DMS79 (cell line): ENCODE data around the gene EID1.
"Not testable (repeated sequence)": the region's sequence is repeated elsewhere in the genome, so short reads cannot be mapped to it uniquely, and the experiment has no call there.

Experiments used
- DNase-seq: peaks from one replicate; lab custom pipeline; 2025; lab: John Stamatoyannopoulos, UW

The EID1 gene

GRCh38 chr15:48869966-48870365 lies 8.0 kb upstream of the EID1 start:
- no peak for DNase-seq

- DNase-seq: no peak
Measured at GRCh38 chr15:48871542-48871941, 6.4 kb upstream of the EID1 start.

DNA sequence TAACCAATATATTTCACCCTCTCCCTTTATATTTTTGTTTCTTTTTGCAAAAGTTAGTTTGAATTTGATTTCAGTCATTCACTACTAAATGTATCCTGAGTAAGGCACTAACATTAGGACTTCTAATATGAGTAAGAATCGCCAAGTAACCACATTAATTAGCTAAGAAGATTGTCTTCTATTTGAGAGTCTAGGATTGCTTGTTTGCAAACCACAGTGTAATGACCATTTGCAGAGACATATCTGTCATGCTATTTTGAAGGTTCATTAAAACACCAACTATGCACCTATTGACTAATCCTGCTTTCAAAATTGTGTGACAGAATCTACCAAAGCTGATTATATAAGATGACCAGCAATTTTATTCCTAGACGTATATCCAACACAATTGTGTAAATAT lies 5.3 kb upstream of the EID1 start:
- DNase-seq: no peak

- no peak for DNase-seq
Measured at GRCh38 chr15:48875241-48875960, 2.5 kb upstream of the EID1 start.

DNA sequence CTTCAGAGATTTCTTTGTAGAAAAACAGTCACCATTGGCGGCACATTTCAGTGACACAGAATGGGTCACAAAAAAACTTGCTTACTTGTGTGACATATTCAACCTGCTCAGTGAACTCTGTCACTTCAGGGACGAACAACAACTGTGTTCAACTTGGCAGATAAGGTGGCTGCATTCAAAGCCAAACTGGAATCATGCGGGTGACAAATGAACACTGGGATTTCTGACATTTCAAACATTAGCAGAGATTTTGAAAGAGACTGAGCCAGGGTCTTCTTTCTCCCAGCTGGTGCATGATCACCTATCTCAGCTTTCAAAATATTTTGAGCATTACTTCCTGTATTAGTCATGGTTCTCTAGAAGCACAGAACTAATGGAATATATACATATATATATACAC lies 1.9 kb upstream of the EID1 start:
- DNase-seq: no peak

GRCh38 chr15:48880070-48880634 lies 2.2 kb downstream of the EID1 start:
- no peak for DNase-seq

DNA sequence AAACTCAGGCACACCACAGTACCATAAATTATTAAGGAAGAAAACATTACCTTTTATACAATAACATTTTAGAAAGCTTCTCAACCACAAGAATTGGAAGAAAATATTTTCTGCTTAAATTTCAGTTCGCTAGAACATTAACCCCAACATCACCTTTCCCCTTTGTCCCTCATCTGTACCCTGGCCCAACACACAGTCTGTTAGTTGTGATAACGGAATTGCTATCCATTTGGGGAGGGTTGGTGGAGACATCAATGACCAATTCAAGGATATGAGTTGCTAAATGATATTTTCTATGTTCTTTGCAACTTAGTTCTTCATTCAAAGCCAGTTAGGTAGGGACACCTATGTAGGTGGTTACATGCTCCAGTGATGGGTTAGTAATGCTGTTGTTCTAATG lies 5.8 kb downstream of the EID1 start:
- no peak for DNase-seq

DNA sequence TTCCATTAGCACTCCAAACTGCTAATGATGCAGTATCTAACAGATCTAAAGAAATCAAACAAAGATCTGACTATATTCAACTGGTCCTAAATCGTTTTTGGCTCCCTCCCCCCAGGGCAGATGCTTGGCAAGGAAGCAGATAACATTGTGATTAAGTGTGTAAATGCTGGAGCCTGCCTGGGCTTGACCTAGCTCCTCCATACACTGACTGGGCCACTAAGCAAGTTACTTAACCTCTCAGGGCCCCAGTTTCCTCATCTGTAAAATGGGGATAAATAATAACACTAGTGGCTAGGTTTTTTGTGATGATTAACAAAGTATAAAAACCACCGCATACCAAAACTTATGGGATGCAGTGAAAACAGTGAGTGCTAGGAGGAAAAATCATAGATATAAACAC lies 9.2 kb downstream of the EID1 start:
- DNase-seq: no peak

DNA sequence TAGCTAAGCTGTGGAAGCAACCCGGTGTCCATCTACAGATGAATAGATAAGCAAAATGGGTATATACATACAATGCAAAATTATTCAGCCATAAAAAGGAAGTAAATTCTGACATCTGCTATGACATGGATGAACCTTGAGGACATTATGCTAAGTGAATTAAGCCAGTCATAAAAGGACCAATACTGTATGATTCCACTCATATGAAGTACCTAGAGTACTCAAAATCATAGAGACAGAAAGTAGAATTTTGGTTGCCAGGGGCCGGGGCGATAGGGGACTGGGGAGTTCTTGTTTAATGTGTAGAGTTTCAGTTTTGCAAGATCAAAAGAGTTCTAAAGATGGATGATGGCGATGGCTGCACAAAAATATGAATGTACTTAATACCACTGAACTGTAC lies 10.3 kb downstream of the EID1 start:
- DNase-seq: no peak

DNA sequence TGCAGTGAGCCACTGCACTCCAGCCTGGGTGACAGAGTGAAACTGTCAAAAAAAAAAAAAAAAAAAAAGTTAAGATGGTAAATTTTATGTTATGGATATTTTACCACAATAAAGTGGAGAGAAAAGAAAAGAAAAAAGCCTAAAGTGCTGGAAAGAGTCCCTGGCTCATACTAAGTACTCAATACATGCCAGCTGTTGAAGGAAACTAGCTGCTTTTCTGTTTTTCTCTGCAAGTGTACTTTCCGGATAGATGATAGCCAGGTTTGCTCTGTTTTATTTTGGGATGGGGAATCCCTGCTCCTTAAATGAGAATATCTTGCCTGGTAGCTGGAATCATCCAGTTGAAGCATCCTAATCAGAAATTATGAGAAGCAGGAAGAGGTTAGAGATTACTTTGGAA lies 10.9 kb downstream of the EID1 start:
- no peak for DNase-seq

- no peak for DNase-seq
Measured at GRCh38 chr15:48889925-48890324, 12.0 kb downstream of the EID1 start.

- no peak for DNase-seq
Measured at GRCh38 chr15:48890375-48890972, 12.5 kb downstream of the EID1 start.

GRCh38 chr15:48891232-48891765 lies 13.4 kb downstream of the EID1 start:
- DNase-seq: no peak

DNA sequence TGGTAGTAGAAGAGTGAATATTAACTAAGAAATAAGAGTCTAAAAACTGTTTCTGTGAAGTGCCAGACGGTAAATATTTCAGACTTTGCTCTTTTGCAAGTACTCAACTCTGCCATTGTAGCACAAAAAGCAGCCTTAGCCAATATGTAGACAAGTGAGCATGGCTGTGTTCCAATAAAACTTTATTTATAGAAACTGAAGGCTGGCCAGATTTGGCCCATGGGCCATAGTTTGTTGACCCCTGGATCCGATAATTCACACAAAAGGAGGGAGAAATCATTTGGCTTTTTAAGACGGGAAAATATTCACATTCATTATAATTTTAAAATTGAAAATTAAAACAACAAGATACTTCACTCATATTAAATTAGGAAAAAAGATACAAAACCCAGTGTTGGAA lies 15.4 kb downstream of the EID1 start:
- no peak for DNase-seq

DNA sequence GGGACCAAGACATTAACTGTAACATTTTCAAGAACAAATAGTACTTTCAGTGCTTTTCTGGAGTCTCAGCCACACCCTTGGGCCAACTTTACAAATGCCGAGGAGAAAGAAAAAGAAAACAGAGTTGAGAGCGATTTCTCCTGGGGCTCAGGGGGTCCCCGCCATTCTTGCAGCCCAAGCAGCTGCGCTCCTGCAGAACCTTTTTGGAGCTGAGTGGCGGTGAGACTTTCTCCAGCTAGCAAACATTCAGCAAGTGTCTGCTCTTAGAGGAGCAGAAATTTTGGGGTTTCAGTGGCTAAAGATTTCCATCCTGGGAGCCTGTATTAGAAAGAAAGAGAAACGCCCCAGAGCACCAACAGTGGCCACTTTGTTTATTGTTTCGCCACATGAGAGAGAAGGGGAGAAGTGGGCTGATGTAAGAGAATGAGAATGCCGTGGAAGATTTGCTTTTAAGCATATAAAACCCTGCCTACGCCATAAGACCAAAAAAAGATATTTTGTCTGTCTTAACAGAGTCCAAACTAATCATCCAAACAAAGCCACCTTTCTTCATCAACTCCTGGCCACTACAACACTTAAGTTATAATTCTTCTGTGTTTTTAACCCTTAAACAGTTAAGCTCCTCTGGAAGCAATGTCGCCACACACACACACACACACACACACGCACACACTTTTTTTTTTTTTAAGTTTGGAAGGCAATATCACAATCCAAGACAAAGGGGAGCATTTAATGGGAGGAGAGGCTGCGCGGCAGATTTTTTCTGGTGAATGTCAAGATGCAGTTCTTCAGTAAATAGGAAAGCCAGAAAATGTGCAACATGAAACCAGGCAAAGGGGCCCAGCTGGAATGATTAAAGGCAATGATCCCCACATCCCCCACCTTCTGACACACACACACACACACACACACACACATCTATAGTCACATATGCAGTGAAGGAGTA lies 19.2 kb downstream of the EID1 start:
- no peak for DNase-seq

DNA sequence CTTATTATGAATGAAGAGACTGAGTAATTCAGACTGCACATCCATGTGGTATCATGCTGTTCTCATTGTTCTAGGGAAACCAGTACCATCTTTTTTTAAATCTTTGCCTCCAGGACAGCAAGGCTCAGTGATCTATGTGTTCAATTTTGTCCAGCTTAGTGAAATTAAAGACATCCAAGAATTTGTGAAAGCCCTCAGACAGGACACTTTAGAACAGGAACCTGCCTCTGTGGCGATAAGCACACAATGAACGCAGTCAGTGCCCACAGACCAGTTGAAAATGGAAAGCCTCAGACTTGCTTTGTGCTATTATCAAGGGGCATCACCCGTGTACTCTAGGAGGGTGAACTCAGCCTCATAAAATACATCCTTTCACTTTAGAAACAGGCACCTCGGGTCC lies 20.1 kb downstream of the EID1 start:
- no peak for DNase-seq

GRCh38 chr15:48898446-48898845 lies 20.5 kb downstream of the EID1 start:
- no peak for DNase-seq

DNA sequence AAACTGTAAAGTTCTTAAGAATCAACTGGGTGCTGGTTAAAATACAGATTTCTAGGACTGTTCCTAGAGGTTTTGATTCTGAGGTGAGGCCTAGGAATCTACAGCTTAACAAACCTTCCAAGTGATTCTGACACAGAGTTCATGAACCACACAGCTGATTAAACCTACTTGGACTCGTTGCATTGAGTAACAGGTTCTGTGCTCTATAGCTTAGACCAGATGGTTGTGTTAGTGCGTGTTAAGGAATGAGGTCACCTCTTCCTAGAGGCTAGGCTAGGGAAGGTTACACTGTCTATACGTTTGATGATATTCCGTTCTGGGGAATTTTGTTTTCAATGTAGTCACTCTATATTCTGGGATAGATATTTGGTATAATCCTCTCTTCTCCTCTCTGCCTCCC lies 21.9 kb downstream of the EID1 start:
- DNase-seq: no peak

DNA sequence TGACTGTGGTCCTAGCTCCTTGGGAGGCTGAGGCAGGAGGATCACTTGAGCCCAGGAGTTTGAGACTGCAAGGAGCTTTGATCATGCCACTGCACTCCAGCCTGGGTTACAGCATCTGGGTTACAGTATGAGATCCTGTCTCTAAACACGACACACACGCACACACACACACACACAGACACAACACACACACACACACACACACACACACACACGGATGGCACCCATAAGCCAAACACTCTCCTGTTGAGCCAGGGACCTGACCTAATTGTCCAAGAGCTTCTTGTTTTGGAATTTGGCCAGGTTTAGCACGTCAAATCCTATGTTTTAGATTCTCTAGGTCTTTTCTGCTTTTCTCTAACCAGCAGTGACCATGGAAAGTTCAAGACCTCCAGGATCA lies 26.8 kb downstream of the EID1 start:
- DNase-seq: no peak

- DNase-seq: no peak
Measured at GRCh38 chr15:48905216-48905615, 27.3 kb downstream of the EID1 start.

GRCh38 chr15:48905847-48906246 lies 27.9 kb downstream of the EID1 start:
- no peak for DNase-seq

GRCh38 chr15:48909313-48909712 lies 31.4 kb downstream of the EID1 start:
- not testable (repeated sequence) for DNase-seq
